ENCODE measurements around the gene UBL4A.

- no peak for TF ChIP-seq CTCF (IDR thresholded peaks at IDR 0.05)
- TF ChIP-seq ZFX (IDR thresholded peaks at IDR 0.05; ENCODE audit: borderline replicate concordance): no peak
Measured at GRCh38 chrX:154469114-154469513, 17.3 kb downstream of the UBL4A start.

All from 22Rv1 (cell line).